Measurements from ENCODE around the gene NTSR1.

Gene NTSR1

GRCh38 chr20:62728028-62728780 is 19.6 kb downstream of the NTSR1 start:
- DNase-seq: no peak

GRCh38 chr20:62728781-62729300 is 20.2 kb downstream of the NTSR1 start:
- DNase-seq: no peak

GRCh38 chr20:62730481-62730880 is 21.8 kb downstream of the NTSR1 start:
- no peak for DNase-seq

- no peak for DNase-seq
Observed at GRCh38 chr20:62732031-62732760, 23.6 kb downstream of the NTSR1 start.

GRCh38 chr20:62732842-62733525 is 24.3 kb downstream of the NTSR1 start:
- DNase-seq: no peak

- DNase-seq: no peak
Observed at GRCh38 chr20:62733526-62733842, 24.8 kb downstream of the NTSR1 start.

- DNase-seq: no peak
Observed at GRCh38 chr20:62733891-62734290, 25.3 kb downstream of the NTSR1 start.

GRCh38 chr20:62734326-62734725 is 25.7 kb downstream of the NTSR1 start:
- no peak for DNase-seq

GRCh38 chr20:62734881-62735280 is 26.2 kb downstream of the NTSR1 start:
- DNase-seq: no peak

- DNase-seq: no peak
Observed at GRCh38 chr20:62735331-62735821, 26.7 kb downstream of the NTSR1 start.

GRCh38 chr20:62736026-62736406 is 27.4 kb downstream of the NTSR1 start:
- no peak for DNase-seq

- DNase-seq: no peak
Observed at GRCh38 chr20:62736407-62737071, 27.9 kb downstream of the NTSR1 start.

GRCh38 chr20:62737271-62737811 is 28.7 kb downstream of the NTSR1 start:
- no peak for DNase-seq

- DNase-seq: no peak
Observed at GRCh38 chr20:62738025-62738881, 29.6 kb downstream of the NTSR1 start.

GRCh38 chr20:62739067-62739466 is 30.4 kb downstream of the NTSR1 start:
- no peak for DNase-seq

- peak; percentile 54 for DNase-seq
Observed at GRCh38 chr20:62739581-62740285, 31.1 kb downstream of the NTSR1 start.

GRCh38 chr20:62740286-62741141 is 31.9 kb downstream of the NTSR1 start:
- DNase-seq: no peak

- no peak for DNase-seq
Observed at GRCh38 chr20:62741191-62741691, 32.6 kb downstream of the NTSR1 start.

GRCh38 chr20:62741701-62742491 is 33.3 kb downstream of the NTSR1 start:
- DNase-seq: no peak
